ENCODE measurements around the gene PANX3. TPM values are rescaled to one million over a fixed set of nuclear protein-coding genes. Genes with fewer than 3 reads are reported as not detected.

PANX3 gene
- total and polyA plus RNA-seq, 2 of the 13 experiments (the other 11 are each of a cell fraction or from before 2014, with no cell fraction given) = not detected

- TF ChIP-seq KIAA2018 (CRISPR knock-in tag; IDR thresholded peaks at IDR 0.05; ENCODE audit: borderline replicate concordance) (no peak), ETV6 (CRISPR knock-in tag; conservative IDR thresholded peaks at IDR 0.05) (no peak), ARID3A (IDR thresholded peaks at IDR 0.05; ENCODE audit: low read depth, low read length) (peak; percentile 76)
Observed at GRCh38 chr11:124644426-124645280, 33.4 kb downstream of the PANX3 start (continued).
